Liver (tissue), 3 donors: ENCODE measurements around the gene ABL2.

Experiments
- EGR1 ChIP-seq, 2 donors: IDR thresholded peaks; 2 replicates each; pipeline ENCODE4 v1.6.1; 2016 to 2018; ENCODE audit warnings: antibody characterized with exemption in 2 of 2, low read depth in 2 of 2
- RAD21 ChIP-seq, 2 donors: IDR thresholded peaks; 2 replicates each; pipeline ENCODE4 v1.6.1; 2016; ENCODE audit warnings: antibody characterized with exemption in 2 of 2, mild to moderate bottlenecking in 2 of 2
- TAF1 ChIP-seq: conservative IDR thresholded peaks from 2 replicates; pipeline ENCODE4 v1.6.1; 2016; ENCODE audit warnings: antibody characterized with exemption, mild to moderate bottlenecking
- YY1 ChIP-seq: IDR thresholded peaks from 2 replicates; pipeline ENCODE4 v1.6.1; 2016; ENCODE audit warnings: antibody characterized with exemption, mild to moderate bottlenecking
- TF ChIP-seq, protein P1 (sequence below): fragments of 150-350 bp; IDR thresholded peaks from 2 replicates; pipeline ENCODE4 v1.5.1; 2017; ENCODE audit warnings: improper control_type of control experiment, low read depth, low read length; ENCODE audit not compliant: missing input control
- TF ChIP-seq, protein P2 (sequence below): IDR thresholded peaks from 2 replicates; pipeline ENCODE4 v1.6.1; 2016; ENCODE audit warnings: antibody characterized with exemption
- TF ChIP-seq, protein P3 (sequence below): IDR thresholded peaks from 2 replicates; pipeline ENCODE4 v1.6.1; 2016; ENCODE audit warnings: antibody characterized with exemption
- TF ChIP-seq, protein P4 (sequence below): IDR thresholded peaks from 2 replicates; pipeline ENCODE4 v1.6.1; 2016; ENCODE audit warnings: antibody characterized with exemption
- TF ChIP-seq, protein P5 (sequence below): IDR thresholded peaks from 2 replicates; pipeline ENCODE4 v1.6.1; 2016; ENCODE audit warnings: antibody characterized with exemption, mild to moderate bottlenecking
- donor health status: healthy.
- donor health status: healthy.

DNA sequence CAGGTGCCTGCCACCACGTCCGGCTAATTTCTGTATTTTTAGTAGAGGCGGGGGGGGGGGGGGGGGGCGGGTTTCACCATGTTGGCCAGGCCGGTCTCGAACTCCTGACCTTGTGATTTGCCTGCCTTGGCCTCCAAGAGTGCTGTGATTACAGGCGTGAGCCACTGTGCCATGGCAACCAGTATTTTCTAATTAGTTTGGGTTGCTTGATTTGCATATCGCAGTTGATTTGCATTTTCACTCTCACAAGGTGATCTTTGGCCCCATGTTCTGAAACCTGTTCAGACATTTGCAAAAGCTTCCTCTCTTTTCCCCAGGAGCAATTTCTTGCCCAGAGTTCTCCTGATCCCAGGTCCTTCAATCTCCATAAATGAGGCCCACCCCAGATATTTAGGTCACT, 145.9 kb downstream of the ABL2 start:
- TF ChIP-seq, protein P1, sequence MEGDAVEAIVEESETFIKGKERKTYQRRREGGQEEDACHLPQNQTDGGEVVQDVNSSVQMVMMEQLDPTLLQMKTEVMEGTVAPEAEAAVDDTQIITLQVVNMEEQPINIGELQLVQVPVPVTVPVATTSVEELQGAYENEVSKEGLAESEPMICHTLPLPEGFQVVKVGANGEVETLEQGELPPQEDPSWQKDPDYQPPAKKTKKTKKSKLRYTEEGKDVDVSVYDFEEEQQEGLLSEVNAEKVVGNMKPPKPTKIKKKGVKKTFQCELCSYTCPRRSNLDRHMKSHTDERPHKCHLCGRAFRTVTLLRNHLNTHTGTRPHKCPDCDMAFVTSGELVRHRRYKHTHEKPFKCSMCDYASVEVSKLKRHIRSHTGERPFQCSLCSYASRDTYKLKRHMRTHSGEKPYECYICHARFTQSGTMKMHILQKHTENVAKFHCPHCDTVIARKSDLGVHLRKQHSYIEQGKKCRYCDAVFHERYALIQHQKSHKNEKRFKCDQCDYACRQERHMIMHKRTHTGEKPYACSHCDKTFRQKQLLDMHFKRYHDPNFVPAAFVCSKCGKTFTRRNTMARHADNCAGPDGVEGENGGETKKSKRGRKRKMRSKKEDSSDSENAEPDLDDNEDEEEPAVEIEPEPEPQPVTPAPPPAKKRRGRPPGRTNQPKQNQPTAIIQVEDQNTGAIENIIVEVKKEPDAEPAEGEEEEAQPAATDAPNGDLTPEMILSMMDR, result no peak
- TF ChIP-seq YY1 (no peak), RAD21 (IDR thresholded peaks at IDR 0.05) (no peak), EGR1 (IDR thresholded peaks at IDR 0.05; ENCODE audit: low read depth in 2 of 2) (no peak), TAF1 (no peak)
- TF ChIP-seq, protein P2, sequence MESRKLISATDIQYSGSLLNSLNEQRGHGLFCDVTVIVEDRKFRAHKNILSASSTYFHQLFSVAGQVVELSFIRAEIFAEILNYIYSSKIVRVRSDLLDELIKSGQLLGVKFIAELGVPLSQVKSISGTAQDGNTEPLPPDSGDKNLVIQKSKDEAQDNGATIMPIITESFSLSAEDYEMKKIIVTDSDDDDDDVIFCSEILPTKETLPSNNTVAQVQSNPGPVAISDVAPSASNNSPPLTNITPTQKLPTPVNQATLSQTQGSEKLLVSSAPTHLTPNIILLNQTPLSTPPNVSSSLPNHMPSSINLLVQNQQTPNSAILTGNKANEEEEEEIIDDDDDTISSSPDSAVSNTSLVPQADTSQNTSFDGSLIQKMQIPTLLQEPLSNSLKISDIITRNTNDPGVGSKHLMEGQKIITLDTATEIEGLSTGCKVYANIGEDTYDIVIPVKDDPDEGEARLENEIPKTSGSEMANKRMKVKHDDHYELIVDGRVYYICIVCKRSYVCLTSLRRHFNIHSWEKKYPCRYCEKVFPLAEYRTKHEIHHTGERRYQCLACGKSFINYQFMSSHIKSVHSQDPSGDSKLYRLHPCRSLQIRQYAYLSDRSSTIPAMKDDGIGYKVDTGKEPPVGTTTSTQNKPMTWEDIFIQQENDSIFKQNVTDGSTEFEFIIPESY, result no peak
- TF ChIP-seq, protein P3, sequence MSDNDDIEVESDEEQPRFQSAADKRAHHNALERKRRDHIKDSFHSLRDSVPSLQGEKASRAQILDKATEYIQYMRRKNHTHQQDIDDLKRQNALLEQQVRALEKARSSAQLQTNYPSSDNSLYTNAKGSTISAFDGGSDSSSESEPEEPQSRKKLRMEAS, result no peak
- TF ChIP-seq, protein P4, sequence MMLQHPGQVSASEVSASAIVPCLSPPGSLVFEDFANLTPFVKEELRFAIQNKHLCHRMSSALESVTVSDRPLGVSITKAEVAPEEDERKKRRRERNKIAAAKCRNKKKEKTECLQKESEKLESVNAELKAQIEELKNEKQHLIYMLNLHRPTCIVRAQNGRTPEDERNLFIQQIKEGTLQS, result no peak
- TF ChIP-seq, protein P5, sequence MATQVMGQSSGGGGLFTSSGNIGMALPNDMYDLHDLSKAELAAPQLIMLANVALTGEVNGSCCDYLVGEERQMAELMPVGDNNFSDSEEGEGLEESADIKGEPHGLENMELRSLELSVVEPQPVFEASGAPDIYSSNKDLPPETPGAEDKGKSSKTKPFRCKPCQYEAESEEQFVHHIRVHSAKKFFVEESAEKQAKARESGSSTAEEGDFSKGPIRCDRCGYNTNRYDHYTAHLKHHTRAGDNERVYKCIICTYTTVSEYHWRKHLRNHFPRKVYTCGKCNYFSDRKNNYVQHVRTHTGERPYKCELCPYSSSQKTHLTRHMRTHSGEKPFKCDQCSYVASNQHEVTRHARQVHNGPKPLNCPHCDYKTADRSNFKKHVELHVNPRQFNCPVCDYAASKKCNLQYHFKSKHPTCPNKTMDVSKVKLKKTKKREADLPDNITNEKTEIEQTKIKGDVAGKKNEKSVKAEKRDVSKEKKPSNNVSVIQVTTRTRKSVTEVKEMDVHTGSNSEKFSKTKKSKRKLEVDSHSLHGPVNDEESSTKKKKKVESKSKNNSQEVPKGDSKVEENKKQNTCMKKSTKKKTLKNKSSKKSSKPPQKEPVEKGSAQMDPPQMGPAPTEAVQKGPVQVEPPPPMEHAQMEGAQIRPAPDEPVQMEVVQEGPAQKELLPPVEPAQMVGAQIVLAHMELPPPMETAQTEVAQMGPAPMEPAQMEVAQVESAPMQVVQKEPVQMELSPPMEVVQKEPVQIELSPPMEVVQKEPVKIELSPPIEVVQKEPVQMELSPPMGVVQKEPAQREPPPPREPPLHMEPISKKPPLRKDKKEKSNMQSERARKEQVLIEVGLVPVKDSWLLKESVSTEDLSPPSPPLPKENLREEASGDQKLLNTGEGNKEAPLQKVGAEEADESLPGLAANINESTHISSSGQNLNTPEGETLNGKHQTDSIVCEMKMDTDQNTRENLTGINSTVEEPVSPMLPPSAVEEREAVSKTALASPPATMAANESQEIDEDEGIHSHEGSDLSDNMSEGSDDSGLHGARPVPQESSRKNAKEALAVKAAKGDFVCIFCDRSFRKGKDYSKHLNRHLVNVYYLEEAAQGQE, result no peak
